Immature natural killer cell (primary cell): ENCODE data around the gene MAST4. TPM values are rescaled to one million over a fixed set of nuclear protein-coding genes. Genes with fewer than 3 reads are reported as not detected.
"Not testable (repeated sequence)": the region's sequence is repeated elsewhere in the genome, so short reads cannot be mapped to it uniquely, and the experiment has no call there.

Source experiments
- DNase-seq, 3 donors: peaks; one replicate each; pipeline ENCODE4 v3.0.0; 2022; ENCODE audit warnings: mixed read lengths in 1 of 3
- H3K27ac Mint-ChIP-seq, 6 donors: one replicate each; pipeline ENCODE4 v1.8.0; 2020; ENCODE audit warnings: mixed read lengths in 6 of 6, mild to moderate bottlenecking in 5 of 6, inconsistent platforms in 4 of 6, moderate library complexity in 3 of 6
- H3K27me3 Mint-ChIP-seq, 3 donors: one replicate each; pipeline ENCODE4 v1.8.0; 2020 to 2021; ENCODE audit warnings: low read depth in 3 of 3, mild to moderate bottlenecking in 3 of 3, mixed read lengths in 3 of 3, moderate library complexity in 3 of 3, inconsistent platforms in 1 of 3
- H3K36me3 Mint-ChIP-seq, 3 donors: one replicate each; pipeline ENCODE4 v1.8.0; 2020; ENCODE audit warnings: mixed read lengths in 3 of 3, inconsistent platforms in 2 of 3, mild to moderate bottlenecking in 2 of 3
- H3K4me1 Mint-ChIP-seq, 2 donors: one replicate each; pipeline ENCODE4 v1.8.0; 2020; ENCODE audit warnings: inconsistent platforms in 2 of 2, mild to moderate bottlenecking in 2 of 2, mixed read lengths in 2 of 2, moderate library complexity in 1 of 2
- H3K4me3 Mint-ChIP-seq, 5 donors: one replicate each; pipeline ENCODE4 v1.8.0; 2020; ENCODE audit warnings: mild to moderate bottlenecking in 5 of 5, mixed read lengths in 5 of 5, inconsistent platforms in 3 of 5, moderate library complexity in 3 of 5
- H3K9me3 Mint-ChIP-seq, 6 donors: one replicate each; pipeline ENCODE4 v1.8.0; 2020; ENCODE audit warnings: mild to moderate bottlenecking in 6 of 6, mixed read lengths in 6 of 6, inconsistent platforms in 4 of 6, moderate library complexity in 3 of 6
- polyA plus RNA-seq, 3 donors: library from polyadenylated mRNA; unstranded; fragments of 300-500 nt; fragmentation: Illumina TruSeq; gene quantifications; one replicate each; pipeline ENCODE4 v1.2.3, GENCODE V29; 2021

Gene MAST4
- polyA plus RNA-seq, 3 donors from 2014 or later, result 0.51 to 2.8 (median 1.1) TPM

DNA sequence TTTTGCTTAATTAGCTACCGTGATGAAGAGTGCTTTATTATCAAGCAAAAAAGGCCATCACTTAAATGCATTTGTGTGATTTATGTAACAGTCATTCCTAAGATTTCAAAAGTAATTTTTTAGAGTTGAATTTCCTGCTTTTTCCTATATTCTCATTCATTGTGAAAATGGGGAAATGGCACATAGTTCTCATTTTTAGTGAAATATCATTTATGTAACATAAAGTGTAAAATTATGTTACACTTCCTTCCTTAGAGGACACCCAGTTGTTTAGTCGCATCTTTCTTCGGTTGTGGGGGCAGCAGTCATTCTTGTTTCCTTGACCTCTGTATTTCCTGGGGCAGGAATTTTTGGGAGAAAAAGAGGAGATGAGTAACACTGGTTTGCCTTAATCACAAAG is 142.8 kb downstream of the MAST4 start:
- DNase-seq, result no peak
- Mint-ChIP-seq H3K27me3 (peaks cover 2 to 4% (median 4%) of the 10 kb centered on the region in 3 donors), H3K4me3 (no peak overlapping the region), H3K9me3 (peaks cover 0 to 2% (median 0%) of the 10 kb centered on the region in 6 donors), H3K27ac (no peak overlapping the region), H3K4me1 (no peaks in the 10 kb centered on the region), H3K36me3 (no peaks in the 10 kb centered on the region)

DNA sequence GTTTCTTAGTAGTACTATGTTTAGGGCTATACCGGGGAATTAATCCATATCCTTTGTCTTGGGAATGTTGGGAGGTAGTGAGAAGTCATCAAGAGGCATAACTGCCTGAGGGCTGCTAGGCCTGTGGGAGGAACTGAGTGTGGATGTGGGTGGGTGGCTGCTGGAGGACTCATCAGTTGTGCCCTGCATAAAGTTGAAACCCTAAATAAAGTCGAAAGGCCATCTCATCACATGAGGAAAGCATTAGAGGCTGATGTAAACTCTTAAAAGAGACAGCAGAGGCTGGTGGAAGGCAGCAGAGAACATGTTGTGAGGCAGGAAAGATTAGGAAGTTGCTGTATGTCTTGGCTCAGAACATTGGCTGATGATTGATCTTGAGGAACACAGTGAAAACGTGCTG is 143.8 kb downstream of the MAST4 start:
- Mint-ChIP-seq H3K4me3 (no peak overlapping the region), H3K36me3 (no peaks in the 10 kb centered on the region), H3K4me1 (no peaks in the 10 kb centered on the region), H3K27me3 (peaks cover 2 to 4% (median 3%) of the 10 kb centered on the region in 3 donors), H3K9me3 (peaks cover 0 to 2% (median 0%) of the 10 kb centered on the region in 6 donors), H3K27ac (no peak overlapping the region)
- DNase-seq, result no peak

DNA sequence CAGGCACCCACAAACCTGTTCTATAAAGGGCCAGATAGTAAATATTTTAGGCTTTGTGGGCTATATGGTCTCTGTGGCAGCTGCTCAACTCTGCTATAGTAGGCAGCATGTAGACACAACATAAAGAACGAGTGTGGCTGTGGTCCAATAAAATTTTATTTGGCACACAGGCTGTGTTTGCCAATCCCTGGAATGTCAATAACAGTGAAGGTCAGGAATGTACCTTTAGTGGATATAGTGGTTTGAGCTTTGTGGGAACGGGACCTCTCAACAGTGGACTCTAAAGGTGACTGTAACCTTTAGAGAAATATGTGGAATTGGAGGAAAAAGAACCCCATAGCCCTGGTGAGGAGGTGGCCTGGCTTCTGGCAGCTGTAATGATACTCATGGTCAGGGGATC is 145.2 kb downstream of the MAST4 start:
- no peak for DNase-seq
- H3K27ac Mint-ChIP-seq, result no peak overlapping the region
- H3K4me3 Mint-ChIP-seq, result no peak overlapping the region
- peaks cover 0 to 2% (median 0%) of the 10 kb centered on the region in 6 donors for H3K9me3 Mint-ChIP-seq
- H3K27me3 Mint-ChIP-seq, result peaks cover 3 to 6% (median 6%) of the 10 kb centered on the region in 3 donors
- H3K36me3 Mint-ChIP-seq, result no peaks in the 10 kb centered on the region
- no peaks in the 10 kb centered on the region for H3K4me1 Mint-ChIP-seq

DNA sequence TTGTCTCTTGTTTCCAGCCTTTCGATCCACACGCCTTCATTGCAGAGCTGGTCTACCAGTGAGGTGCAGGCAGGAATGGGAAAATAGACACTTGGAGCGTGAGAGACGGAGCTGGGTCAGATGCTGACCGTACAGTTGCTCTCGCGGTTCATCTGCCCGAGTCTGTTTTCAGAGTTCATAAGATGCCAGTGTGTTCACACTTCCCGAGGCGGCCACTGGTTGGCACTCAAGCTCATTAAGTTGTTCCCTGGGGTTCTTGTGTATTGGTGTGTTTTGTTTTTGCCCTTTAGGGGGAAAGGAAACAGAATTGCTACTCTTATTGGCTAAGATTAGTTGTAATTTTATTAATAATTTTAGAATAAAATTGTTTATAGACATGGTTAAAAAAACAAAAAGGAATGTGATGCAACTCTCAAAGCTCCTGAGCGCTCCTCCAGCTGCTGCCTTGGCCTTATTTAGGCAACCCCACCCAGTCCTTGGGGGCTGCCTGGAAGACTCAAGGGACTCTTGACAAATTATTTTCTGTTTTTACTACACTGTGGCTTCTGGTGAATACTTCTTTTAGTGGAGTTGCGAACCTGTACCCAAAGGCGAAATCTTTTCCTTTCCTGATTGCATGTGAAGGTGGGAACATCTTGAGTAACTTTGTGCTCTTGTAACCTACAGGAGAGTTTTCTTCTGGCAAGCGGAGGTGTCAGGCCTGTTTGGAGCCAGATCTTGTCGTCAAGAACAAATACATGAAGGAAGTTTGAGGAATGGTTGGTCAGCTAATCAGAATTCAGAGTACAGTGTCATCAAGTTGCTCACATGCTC is 146.1 kb downstream of the MAST4 start:
- H3K4me1 Mint-ChIP-seq, result no peaks in the 10 kb centered on the region
- peaks cover 0 to 2% (median 0%) of the 10 kb centered on the region in 6 donors for H3K9me3 Mint-ChIP-seq
- no peak overlapping the region for H3K27ac Mint-ChIP-seq
- peaks cover 2 to 10% (median 8%) of the 10 kb centered on the region in 3 donors for H3K27me3 Mint-ChIP-seq
- H3K4me3 Mint-ChIP-seq, result no peak overlapping the region
- H3K36me3 Mint-ChIP-seq, result no peaks in the 10 kb centered on the region
- no peak for DNase-seq

DNA sequence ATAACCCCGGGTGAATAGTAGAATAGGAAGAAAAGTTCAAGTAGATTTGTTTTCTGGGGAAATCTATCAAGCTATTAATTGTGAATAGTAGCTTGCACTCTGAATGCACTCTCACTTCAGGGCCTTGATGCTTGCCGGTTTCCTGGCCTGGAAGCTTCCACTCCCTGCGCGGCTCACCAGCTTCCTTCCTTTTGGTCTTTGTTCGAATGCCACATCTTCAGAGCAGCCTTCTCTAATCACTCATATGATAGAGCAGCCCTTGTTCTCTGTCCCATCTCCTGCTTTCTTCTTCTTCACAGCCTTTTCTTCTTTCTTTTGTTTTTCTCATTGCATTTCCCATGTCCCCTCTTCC is 146.7 kb downstream of the MAST4 start:
- Mint-ChIP-seq H3K27ac (no peak overlapping the region), H3K27me3 (peaks cover 6 to 13% (median 8%) of the 10 kb centered on the region in 3 donors), H3K9me3 (peaks cover 0 to 2% (median 0%) of the 10 kb centered on the region in 6 donors), H3K4me3 (no peak overlapping the region), H3K4me1 (no peaks in the 10 kb centered on the region), H3K36me3 (no peaks in the 10 kb centered on the region)
- no peak for DNase-seq

DNA sequence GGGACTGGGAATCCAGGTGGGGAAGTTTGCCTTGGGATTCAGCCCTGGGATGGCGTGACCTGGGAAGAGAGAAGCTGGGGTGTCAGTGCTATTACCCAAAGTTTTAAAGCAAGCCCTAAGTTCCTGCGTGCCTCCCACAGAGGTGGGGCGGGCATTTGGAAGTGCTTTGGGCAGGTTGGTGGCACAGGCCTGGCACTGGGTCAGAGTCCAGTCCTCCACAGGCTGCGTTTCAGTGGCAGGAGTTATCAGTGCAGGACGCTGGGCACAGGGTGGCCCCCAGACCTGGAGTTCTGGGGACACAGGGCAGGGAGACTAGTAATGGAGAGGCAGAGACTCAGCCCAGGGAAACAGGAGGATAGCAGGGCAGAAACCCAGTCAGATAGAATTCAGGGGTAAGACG is 147.2 kb downstream of the MAST4 start:
- Mint-ChIP-seq H3K27me3 (peaks cover 6 to 14% (median 8%) of the 10 kb centered on the region in 3 donors), H3K9me3 (peaks cover 0 to 2% (median 0%) of the 10 kb centered on the region in 6 donors), H3K36me3 (no peaks in the 10 kb centered on the region), H3K4me3 (no peak overlapping the region), H3K27ac (no peak overlapping the region), H3K4me1 (no peaks in the 10 kb centered on the region)
- no peak for DNase-seq

DNA sequence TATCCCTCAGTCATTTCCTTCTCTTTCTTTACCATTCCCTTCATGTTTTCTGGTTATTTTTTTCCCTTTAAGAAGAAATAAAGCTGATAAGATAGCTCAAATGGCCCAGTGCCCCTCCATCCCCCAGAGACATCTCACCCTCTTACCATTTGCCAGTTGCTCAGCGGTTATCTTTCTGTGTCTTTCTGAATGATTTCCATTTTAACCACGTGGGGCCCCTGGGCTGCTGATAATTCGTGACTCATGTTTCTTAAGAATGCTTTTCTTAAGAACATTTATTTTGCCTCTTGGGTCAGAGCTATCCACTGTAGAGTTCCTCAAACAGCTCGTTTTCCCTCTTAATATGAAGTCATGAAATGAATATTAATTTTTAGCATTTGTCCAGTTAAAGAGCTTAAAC is 147.8 kb downstream of the MAST4 start:
- Mint-ChIP-seq H3K4me1 (no peaks in the 10 kb centered on the region), H3K27me3 (peaks cover 6 to 14% (median 8%) of the 10 kb centered on the region in 3 donors), H3K27ac (no peak overlapping the region)

DNA sequence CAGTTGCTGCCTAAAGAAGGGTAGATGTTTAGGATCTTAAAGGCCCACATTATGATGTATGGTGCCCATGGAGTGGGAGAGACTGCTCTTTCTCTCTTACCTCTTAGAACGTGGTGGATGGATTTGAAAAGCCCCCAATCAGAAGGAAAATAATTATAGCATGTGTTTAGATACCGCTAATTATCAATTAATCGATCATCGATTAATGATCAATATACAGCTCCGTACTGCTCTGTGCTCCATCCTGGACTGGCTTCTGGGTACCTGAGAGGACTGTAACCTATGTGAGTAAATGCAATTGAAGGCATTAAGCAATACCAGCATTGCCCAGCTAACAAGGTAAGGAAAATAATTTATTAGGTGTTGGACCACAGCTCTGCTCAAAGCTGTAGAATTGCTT is 149.1 kb downstream of the MAST4 start:
- no peak overlapping the region for H3K27ac Mint-ChIP-seq
- peaks cover 0 to 2% (median 0%) of the 10 kb centered on the region in 6 donors for H3K9me3 Mint-ChIP-seq
- H3K36me3 Mint-ChIP-seq, result no peaks in the 10 kb centered on the region
- H3K27me3 Mint-ChIP-seq, result peaks cover 6 to 14% (median 6%) of the 10 kb centered on the region in 3 donors
- DNase-seq, result no peak
- no peaks in the 10 kb centered on the region for H3K4me1 Mint-ChIP-seq
- no peak overlapping the region for H3K4me3 Mint-ChIP-seq

More for the DNA sequence above, 147.8 kb downstream of the MAST4 start:
- Mint-ChIP-seq H3K4me3 (no peak overlapping the region), H3K9me3 (peaks cover 0 to 2% (median 0%) of the 10 kb centered on the region in 6 donors), H3K36me3 (no peaks in the 10 kb centered on the region)
- no peak for DNase-seq

DNA sequence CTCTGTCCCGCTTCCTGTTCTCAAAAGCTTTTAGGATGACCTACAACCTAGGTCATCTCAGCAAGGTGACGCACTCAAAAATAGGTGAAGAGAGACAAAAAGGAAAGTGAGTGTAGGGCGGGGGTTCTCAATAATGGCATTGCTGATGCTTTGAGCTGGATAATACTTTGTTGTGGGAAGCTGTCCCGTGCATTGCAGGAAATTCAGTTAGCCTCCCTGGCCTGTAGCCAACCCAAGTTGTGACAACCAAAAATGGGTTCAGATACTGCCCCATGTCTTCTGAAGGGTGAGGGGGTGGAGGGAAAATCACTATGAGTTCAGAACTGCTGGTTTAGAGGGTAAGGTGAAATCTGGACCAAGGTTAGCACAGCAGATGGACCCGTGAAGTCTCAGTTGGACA is 151.4 kb downstream of the MAST4 start:
- DNase-seq, result no peak
- Mint-ChIP-seq H3K4me3 (no peak overlapping the region), H3K27me3 (peaks cover 6 to 14% (median 6%) of the 10 kb centered on the region in 3 donors), H3K27ac (no peak overlapping the region), H3K9me3 (peaks cover 0 to 2% (median 0%) of the 10 kb centered on the region in 6 donors), H3K4me1 (no peaks in the 10 kb centered on the region), H3K36me3 (no peaks in the 10 kb centered on the region)

DNA sequence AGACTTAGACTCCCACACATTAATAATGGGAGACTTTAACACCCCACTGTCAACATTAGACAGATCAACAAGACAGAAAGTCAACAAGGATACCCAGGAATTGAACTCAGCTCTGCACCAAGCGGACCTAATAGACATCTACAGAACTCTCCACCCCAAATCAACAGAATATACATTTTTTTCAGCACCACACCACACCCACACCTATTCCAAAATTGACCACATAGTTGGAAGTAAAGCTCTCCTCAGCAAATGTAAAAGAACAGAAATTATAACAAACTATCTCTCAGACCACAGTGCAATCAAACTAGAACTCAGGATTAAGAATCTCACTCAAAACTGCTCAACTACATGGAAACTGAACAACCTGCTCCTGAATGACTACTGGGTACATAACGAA is 156.5 kb downstream of the MAST4 start:
- DNase-seq, H3K27me3 Mint-ChIP-seq, H3K27ac Mint-ChIP-seq, H3K4me3 Mint-ChIP-seq, H3K9me3 Mint-ChIP-seq, H3K4me1 Mint-ChIP-seq, H3K36me3 Mint-ChIP-seq: not testable (repeated sequence)

DNA sequence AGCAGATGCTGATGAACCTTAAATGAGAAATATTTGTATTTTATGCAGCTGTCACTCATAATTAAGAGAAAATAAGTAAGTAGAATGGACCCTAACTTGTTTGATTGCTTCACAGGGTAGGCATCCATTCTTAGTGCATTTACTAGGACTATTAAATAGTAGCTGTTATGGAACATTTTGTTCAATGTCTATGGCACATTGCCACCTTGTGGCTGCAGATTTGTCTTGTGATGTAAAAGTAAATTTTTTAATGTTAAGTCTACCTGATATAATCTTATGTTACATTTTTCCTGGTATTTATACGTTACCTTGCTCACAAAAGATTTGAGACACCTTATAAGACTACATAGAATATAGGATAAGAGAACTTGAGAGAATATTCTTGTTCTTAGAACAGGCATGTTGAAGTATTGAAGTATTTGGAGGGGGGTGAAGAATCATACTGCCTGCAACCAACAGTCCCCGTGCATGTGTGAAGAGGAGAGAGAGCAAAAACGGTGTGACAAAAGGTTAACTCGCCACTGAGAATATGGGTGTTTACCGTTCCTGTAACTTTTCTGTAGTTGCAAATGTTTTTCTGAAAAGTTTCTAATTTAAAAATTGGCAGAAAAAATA is 161.1 kb downstream of the MAST4 start:
- H3K4me1 Mint-ChIP-seq, result no peaks in the 10 kb centered on the region
- no peaks in the 10 kb centered on the region for H3K36me3 Mint-ChIP-seq
- peaks cover 0 to 1% (median 0%) of the 10 kb centered on the region in 6 donors for H3K9me3 Mint-ChIP-seq
- DNase-seq, result peak in 1 of 3 donors; percentile 14
- no peak overlapping the region for H3K27ac Mint-ChIP-seq
- peaks cover 0 to 13% (median 2%) of the 10 kb centered on the region in 3 donors for H3K27me3 Mint-ChIP-seq
- H3K4me3 Mint-ChIP-seq, result no peak overlapping the region

DNA sequence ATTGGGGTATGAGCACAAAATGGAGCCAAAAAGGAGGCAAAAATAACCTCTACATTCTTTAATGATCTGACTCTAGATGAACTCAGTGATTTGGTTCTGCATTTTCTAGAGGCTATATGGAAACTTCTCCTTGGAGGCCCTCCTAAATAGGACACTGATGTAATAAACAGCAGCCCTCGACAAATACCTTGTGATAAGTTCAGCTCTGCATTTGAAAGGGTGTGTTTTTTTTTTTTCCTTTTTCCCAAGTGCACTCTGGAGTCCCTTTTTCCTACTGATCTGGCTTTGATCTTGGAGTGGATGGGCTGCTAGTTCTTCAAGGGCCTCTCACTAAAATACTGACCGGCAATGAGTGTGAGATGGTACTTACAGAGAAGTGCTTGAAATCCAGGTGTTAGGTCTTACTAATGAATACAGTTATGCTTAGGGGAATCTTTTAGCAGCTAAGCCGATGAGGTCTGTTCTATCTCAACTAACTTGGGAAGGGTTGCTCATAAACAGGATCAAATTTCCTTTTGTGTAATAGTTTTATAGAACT is 161.7 kb downstream of the MAST4 start:
- H3K9me3 Mint-ChIP-seq, result peaks cover 0 to 1% (median 0%) of the 10 kb centered on the region in 6 donors
- H3K36me3 Mint-ChIP-seq, result no peaks in the 10 kb centered on the region
- no peaks in the 10 kb centered on the region for H3K4me1 Mint-ChIP-seq
- no peak overlapping the region for H3K27ac Mint-ChIP-seq
- DNase-seq, result no peak
- peaks cover 0 to 15% (median 2%) of the 10 kb centered on the region in 3 donors for H3K27me3 Mint-ChIP-seq
- no peak overlapping the region for H3K4me3 Mint-ChIP-seq

DNA sequence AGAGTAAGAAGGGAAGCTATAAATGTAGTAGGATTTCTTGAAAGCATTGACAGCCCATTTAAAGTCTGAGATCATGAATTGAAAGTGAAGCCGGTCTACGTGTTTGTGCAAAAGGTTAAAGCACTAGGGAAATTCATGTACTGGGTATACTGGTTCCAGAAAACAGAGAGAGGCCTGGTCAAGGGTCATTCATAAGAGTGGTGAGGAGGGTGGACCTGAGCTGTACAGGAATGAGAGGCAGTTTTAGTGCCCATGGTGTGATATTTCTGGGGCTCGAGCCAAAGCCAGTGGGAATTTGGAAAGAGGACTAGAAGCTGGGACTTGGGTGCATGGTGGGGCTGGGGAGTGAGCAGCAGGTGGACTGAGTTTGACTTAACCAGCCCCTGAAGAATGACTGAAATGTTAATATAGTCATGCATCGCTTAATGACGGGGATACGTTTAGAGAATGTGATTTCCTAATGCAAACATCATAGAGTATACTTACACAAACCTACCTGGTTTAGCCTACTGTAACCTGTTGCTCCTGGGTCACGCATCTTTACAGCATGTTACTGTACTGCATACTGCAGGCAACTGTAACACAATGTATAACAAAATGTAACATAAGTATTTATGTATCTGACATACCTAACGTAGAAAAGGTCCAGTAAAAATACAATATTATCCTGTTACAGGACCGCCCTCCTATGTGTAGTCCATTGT is 173.0 kb downstream of the MAST4 start:
- Mint-ChIP-seq H3K4me3 (no peak overlapping the region), H3K27ac (no peak overlapping the region), H3K27me3 (no peaks in the 10 kb centered on the region), H3K4me1 (no peaks in the 10 kb centered on the region), H3K9me3 (no peaks in the 10 kb centered on the region), H3K36me3 (no peaks in the 10 kb centered on the region)
- DNase-seq, result no peak
